AG10803 (cell line): ENCODE data around the gene IP6K3.

ENCODE experiments used
- DNase-seq: peaks from one replicate; pipeline ENCODE4 v3.0.0; 2010; ENCODE audit warnings: low read depth
- H3K4me3 ChIP-seq: 2 replicates; pipeline ENCODE4 v1.5.1; 2011; ENCODE audit warnings: mild to moderate bottlenecking, low read length, control low read depth
- TF ChIP-seq, protein P1 (sequence below): conservative IDR thresholded peaks from 2 replicates; pipeline ENCODE4 v1.5.1; 2011; ENCODE audit warnings: mild to moderate bottlenecking, low read length, control low read depth, inconsistent platforms

Gene IP6K3

DNA sequence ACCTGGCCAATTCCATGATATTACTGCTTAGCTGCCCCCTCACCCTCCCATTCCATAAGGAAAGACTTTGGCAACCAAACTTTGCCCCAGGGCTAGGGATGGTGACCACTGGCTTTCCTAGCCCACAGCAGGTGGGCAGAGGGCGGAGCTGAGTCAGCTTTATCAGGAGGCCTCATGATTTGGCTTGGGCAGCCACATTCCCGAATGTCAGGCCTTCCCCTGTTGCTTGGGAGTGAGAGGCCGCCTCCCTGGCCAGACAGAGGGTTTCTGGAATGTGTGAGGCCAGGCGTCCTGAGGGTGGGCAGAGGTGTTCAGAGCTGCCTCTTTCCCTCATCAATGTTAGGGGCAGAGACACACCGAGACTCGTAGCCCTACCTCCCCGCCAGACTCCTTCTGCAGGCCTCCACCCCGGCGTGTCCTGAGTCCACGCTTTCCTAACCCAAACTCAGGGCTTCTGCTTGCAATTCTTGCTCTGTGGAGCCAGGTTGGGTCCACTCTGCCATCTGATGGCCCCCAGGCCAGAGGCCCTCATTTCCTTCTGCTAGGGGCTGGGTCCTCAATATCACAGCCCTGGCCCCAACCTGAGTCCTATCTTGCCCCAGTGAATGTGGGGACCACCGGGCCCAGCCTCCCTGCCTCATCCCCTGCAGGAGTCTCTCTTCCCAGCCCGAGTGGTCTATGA is 54.5 kb downstream of the IP6K3 start:
- H3K4me3 ChIP-seq, result no peak overlapping the region
- peak; percentile 27 for DNase-seq
- TF ChIP-seq, protein P1, sequence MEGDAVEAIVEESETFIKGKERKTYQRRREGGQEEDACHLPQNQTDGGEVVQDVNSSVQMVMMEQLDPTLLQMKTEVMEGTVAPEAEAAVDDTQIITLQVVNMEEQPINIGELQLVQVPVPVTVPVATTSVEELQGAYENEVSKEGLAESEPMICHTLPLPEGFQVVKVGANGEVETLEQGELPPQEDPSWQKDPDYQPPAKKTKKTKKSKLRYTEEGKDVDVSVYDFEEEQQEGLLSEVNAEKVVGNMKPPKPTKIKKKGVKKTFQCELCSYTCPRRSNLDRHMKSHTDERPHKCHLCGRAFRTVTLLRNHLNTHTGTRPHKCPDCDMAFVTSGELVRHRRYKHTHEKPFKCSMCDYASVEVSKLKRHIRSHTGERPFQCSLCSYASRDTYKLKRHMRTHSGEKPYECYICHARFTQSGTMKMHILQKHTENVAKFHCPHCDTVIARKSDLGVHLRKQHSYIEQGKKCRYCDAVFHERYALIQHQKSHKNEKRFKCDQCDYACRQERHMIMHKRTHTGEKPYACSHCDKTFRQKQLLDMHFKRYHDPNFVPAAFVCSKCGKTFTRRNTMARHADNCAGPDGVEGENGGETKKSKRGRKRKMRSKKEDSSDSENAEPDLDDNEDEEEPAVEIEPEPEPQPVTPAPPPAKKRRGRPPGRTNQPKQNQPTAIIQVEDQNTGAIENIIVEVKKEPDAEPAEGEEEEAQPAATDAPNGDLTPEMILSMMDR, result no peak

DNA sequence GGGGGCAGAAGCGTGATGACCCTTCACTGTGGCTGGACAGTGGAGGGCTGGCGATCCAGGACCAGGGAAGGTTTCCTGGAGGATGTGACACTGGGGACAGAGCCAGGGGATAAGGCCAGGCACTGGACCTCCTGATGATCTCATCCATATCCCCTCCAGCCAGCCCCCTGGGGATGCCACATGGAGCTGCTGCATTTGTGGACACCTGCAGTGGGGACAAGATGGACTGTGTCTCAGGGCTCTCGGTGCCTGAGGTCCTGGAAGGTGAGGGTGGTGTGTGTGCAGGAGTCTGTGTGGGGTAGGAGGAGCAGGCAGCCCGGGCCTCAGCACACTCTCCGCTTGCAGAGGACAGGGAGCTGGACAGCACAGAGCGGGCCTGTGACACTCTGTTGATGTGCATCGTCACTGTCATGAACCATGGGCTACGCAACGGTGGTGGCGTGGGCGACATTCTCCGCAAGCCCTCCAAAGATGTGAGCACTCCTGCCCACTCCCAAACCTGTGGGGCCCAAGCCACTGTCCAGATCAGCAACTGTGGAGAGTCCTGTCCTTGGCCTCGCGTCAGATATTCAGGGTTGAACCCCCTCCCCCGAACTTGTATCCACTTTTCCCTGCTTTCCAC is 55.1 kb downstream of the IP6K3 start:
- no peak overlapping the region for H3K4me3 ChIP-seq
- TF ChIP-seq, protein P1, result no peak
- no peak for DNase-seq

DNA sequence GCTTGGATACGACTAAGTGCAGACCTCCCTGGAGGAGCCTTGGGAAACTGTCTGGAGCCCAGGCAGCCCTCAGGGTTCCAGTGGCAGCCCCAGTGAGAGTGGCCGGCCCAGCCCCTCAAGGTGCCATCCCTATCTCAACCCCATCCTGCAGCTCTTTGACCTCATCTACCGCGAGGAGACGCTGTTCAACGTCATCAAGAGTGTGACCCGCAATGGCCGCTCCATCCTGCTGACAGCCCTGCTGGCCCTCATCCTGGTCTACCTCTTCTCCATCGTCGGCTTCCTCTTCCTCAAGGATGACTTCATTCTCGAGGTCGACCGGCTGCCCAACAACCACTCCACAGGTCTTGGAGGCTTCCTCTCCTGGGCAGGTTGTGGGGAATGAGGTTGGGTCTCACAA is 55.9 kb downstream of the IP6K3 start:
- DNase-seq, result no peak
- no peak overlapping the region for H3K4me3 ChIP-seq
- TF ChIP-seq, protein P1, result no peak

DNA sequence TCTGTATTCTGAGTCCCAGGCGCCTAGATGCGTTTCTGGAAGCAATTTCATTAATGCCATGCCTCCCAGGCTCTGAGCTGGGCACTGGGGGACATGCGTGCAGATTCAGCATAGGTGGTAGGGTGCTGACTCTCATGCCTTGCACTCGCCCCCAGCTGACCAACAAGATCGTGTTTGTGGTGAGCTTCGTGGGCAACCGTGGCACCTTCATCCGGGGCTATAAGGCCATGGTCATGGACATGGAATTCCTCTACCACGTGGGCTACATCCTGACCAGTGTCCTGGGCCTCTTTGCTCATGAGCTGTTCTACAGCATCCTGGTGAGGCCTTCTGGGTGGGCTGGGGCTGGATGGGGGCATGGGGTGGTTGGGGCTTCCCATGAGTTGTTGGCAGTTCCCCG is 56.8 kb downstream of the IP6K3 start:
- no peak overlapping the region for H3K4me3 ChIP-seq
- no peak for DNase-seq
- TF ChIP-seq, protein P1, result no peak

DNA sequence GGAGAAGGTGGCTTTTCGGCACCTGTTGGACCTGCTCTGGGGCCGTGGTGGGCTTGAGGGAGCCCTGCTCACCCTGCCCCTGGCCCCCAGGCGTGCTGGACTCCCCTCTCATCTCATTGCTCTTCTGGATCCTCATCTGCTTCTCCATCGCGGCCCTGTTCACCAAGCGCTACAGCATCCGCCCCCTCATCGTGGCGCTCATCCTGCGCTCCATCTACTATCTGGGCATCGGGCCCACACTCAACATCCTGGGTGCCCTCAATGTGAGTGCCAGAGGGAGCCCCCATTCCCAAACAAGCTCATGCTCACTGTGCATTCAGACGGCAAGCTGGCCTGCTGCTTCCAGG is 57.6 kb downstream of the IP6K3 start:
- TF ChIP-seq, protein P1, result no peak
- no peak for DNase-seq
- H3K4me3 ChIP-seq, result no peak overlapping the region

DNA sequence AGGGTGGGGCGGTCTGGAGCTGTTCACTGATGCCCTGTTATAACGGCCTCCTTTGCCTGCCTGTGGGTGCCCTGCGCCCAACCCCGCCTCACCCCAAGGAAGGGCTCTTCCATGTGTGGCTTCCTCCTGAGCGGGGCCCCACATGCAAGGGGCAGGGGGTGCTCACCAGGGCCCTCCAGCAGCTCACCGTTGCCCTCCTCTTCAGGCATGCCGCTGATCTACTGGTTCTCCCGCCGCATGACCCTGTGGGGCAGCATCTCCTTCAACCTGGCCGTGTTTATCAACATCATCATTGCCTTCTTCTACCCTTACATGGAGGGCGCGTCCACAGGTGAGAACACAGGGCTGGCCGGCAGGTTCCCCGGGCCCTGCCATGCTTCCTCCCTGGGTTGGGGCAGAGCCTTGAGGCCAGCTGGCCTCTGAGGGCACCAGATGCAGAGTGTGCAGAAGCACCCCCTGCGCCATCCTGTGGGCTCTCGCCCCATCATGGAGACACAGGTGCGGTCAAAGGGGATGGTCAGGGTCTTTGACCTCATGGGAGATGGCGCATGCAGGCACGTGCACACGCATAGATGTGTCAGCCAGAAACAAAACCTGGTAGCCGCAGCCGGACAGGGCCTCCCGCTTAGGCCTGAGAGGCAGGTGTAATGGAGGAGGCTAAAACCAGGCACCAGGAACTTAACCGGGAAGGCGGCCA is 58.1 kb downstream of the IP6K3 start:
- no peak overlapping the region for H3K4me3 ChIP-seq
- TF ChIP-seq, protein P1, result no peak
- no peak for DNase-seq

DNA sequence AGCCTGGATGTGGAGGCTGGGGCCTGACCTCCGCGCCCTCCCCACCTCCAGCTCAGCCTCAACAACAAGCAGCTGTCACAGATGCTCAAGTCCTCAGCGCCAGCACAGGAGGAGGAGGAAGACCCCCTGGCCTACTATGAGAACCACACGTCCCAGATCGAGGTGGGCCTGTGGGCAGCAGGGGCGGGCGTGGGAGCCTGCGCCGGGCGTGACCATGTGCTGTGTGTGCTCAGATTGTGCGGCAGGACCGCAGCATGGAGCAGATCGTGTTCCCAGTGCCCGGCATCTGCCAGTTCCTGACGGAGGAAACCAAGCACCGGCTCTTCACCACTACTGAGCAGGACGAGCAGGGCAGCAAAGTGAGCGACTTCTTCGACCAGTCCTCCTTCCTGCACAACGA is 58.7 kb downstream of the IP6K3 start:
- no peak for DNase-seq
- TF ChIP-seq, protein P1, result no peak

More for the DNA sequence above, 58.7 kb downstream of the IP6K3 start:
- no peak overlapping the region for H3K4me3 ChIP-seq
